ENCODE data around the gene FOXA2.

- TF ChIP-seq NFRKB (IDR thresholded peaks at IDR 0.05) = no peak
- no peak for TF ChIP-seq HDGF (IDR thresholded peaks at IDR 0.05; ENCODE audit: borderline replicate concordance)
- TF ChIP-seq FOXM1 (IDR thresholded peaks at IDR 0.05; ENCODE audit: borderline replicate concordance) = no peak
- no peak for TF ChIP-seq ARNT (IDR thresholded peaks at IDR 0.05)
Measured at GRCh38 chr20:22562620-22563019, 21.8 kb downstream of the FOXA2 start.

Data from HEK293T (cell line).